HG03439 (cell line): ENCODE results near the gene LTB4R2.
"Not testable (repeated sequence)": the region's sequence is repeated elsewhere in the genome, so short reads cannot be mapped to it uniquely, and the experiment has no call there.

Experiments
- ATAC-seq: cut with Tn5 transposase; IDR thresholded peaks from one replicate; pipeline ENCODE4 v1.9.1; 2021; ENCODE audit warnings: mild to moderate bottlenecking, moderate library complexity; ENCODE audit not compliant: unreplicated experiment

The LTB4R2 gene

DNA sequence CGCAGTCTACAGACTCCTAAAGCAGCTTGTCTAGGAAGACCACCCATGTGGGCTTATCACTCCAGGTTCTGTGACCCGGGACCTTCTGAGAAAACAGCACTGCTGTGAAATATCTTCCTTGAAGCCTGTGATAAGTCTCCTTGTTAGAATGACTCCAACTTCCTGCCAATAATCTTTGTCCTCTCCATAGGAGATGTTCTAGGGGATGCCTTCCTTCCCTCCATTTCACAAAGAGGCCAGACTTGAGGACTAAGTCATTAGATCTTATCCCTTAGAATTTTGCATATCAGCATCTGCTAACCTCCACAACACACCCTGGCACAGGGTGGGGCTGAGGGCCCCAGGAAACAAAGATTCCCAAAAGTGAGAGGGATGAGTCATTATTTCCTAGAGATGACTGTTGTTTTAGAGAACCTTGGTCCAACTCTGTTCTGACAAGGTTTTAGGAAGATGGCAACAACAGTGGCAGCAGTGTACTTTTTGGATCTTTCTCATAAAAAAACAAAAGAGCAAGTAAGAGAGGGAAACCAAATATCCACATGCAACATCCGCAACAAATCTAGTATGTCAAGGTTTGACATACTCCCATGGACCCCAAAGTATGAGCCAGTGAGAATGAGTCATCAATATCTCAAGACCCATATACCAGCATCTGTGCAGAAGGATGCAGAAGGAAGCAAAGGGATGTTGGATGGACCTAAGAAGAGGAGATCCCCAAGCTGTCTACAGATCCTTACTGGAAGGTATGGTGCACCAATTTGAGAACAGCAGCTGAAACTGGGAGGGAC is 7.4 kb downstream of the LTB4R2 start:
- ATAC-seq = no peak

DNA sequence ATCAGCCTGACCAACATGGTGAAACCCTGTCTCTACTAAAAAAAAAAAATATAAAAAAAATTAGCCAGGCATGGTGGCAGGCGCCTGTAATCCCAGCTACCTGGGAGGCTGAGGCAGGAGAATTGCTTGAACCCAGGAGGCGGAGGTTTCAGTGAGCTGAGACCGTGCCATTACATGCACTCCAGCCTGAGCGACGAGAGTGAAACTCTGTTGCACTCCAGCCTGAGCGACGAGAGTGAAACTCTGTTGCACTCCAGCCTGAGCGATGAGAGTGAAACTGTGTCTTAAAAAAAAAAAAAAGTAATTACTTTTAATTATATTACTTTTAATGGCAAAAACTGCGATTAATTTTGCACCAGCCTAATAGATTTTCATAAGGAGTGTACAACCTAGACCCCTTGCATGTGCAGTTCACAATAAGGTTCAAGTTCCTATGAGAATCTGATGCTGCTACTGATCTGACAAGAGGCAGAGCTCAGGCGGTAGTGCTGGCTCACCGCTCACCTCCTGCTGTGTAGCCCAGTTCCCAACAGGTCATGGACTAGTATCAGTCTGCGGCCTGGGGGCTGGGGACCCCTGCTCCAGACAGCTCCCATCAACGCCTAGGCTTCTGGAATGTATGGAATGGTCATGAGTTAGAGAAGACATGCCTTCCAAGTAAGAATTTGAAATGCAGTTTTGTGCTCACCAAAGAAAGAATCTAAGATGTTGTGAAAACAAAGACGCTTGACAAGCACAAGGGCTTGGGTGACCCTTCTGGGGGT is 11.5 kb downstream of the LTB4R2 start:
- ATAC-seq = no peak

DNA sequence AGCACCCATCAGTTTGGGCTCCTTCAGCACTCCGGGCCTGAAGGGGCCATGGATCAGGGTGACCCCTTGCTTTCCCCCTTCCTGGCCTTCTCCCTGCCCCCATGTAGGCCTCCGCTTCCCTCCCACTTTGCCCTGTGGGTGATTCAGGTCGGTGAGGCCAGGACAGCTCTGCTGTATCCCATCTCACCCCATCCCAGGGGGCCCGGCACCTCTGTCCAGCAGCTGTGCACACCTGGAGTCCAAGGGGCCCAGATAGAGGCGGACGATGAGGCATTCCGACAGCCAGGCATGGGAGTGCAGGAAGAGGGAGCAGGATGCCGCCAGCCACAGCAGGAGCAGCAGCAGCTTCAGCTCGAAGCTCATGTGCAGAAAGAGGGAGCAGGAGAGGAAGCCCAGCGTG is 12.7 kb downstream of the LTB4R2 start:
- no peak for ATAC-seq

DNA sequence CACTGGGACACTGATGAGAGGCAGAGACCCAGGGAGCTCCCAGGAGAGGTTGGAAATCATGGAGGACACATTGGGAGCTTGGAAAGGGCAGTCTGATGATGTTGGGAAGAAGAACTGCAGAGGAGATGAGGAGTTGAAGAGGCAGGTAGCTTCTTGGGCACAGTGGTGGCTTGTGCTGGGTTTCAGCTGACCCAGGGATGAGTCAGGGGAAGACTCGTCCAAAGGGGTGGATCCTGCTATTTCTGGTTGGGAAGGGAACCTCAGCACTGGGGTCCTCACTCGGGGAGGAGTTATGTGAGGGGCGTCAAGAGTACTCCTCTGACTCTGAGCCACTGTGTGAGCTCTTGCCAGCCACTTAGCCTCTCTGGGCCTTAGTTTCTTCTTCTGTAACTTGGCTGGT is 13.4 kb downstream of the LTB4R2 start:
- ATAC-seq = no peak

DNA sequence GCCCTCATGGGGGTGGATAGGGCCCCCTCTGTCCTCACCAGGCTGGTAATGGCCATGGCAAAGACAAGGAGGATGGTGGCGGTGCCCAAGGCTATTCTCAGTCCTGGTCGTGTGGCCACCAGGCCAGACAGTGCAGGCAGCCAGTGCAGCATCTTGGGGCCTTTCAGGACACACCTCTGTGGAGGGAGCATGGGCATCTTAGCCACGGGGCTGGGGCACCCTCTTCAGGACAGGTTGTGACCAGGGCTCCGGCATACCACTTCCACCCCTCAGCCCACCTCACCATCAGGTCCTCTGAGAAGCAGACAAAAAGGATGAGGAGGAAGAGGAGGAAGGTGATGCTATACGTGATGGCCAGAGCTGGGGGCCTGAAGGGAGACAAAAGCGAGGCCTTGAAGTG is 14.1 kb downstream of the LTB4R2 start:
- ATAC-seq = no peak

DNA sequence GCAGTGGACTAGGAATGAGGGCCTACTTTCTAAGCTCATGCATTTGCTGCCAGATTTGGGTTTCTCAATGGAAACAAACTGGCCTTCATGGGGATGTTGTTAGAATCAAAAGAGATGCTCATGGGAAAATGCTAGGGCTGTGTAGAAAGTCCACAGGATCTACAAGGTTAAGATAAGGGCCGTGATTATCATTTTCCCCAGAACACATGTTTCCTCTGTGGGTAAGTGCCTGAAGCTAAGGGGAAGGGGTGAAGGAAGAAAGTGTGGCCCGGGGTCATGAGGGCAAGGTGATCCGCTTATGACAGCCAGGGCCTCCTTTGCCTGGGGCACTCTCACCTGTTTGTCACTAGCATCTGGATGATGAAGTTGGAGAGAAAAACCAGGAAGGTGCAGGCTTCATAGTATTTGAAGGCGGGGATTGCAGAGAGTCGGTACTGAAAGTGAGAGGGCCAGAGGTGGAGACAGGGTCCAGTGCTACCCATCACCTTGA is 15.1 kb downstream of the LTB4R2 start:
- ATAC-seq = no peak

DNA sequence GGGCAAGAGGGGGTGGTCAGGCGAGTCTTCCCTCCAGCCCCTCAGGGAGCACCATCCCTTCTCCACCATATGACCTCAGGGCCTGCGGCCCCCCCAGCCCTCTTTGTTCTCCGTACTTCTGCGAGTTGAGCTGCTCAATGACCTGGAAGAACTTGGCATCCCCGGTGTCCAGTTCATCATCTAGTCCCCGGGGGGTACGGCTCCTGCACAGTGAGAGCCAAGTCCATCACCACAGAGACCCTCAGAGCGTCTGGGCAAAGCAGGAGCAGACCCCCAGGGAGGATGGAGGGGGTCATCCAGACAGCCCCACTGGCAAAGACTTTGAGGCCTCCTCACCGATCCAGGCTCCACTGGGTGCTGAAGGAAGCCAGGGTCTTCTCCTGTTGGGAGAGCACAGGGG is 16.0 kb downstream of the LTB4R2 start:
- ATAC-seq = no peak

DNA sequence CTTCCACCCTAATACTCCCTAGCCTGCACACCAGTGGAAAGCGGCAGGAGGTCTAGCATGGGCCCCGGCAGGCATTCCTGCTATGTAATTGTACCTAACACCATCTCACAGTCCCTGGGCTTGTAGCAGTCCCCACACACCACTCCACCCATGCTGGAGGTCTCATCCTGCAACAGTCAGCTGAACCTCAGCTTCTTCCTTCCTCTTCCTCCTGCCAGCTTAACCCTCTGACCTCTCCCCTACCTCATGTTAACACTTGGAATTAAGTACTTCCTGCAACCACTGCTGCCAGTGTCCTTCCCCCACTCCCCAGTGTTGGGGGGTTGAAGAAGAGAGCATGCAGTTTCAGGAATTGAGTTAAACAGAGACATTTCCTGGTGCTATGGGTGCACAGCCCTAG is 17.4 kb downstream of the LTB4R2 start:
- no peak for ATAC-seq

DNA sequence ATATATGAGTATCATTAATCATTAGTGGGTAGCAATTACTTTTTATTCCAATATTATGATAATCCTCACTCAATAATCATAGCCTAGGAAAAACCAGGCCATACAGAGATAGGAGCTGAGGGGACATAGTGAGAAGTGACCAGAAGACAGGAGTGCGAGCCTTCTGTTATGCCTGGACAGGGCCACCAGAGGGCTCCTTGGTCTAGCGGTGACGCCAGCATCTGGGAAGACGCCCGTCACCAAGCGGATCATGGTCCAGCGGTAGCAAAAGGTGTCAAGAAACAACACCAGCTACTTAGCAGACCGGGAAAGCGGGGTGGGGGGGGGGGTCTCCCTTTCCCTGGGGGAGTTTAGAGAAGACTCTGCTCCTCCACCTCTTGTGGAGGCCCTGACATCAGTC is 18.0 kb downstream of the LTB4R2 start:
- ATAC-seq = not testable (repeated sequence)

DNA sequence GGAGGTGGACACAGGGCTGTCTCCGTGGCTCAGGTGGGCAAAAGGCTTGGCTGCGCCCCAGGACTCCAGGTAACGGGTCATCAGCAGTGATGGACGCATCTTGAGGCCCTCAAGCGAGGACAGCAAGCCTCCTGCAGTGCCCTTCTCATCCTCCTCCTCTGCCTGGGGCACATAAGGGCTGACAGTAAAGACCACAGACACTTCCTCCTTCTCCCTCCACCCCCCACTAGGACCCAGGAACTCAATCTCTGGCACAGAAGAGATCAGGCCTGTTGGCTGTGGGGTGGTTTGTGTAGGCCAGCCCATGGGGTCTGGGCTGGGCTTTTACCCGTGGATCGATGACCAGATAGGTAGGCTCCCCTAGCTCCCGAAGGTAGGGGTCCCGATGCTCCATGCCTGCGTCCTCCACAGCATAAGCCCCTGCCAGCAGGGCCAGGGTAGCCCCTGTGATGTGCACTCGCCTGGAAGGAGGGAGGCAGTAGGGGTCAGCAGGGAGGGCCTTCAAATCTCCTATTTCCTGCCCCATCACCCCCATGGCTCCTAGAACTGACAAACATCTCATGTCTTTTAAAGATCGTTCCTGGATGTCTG is 19.2 kb downstream of the LTB4R2 start:
- no peak for ATAC-seq

DNA sequence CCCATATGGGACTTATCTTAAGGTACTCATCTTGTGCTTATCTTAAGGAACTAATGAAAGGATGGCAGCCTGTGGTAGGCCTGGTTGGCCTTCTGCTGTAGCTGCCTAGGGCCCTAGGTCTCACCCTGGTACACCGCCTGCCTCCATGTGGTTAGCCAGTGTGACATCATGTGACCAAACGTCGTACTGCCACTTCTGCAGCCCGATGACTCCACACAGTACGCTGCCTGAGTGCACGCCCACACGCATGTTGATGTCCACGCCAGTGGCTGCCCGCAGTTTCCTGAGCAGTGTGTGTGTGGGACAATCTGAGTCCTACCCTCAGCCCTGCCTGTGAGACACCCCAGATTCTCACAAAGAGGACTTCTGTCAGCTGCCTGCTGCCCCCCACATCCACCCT is 19.8 kb downstream of the LTB4R2 start:
- no peak for ATAC-seq

DNA sequence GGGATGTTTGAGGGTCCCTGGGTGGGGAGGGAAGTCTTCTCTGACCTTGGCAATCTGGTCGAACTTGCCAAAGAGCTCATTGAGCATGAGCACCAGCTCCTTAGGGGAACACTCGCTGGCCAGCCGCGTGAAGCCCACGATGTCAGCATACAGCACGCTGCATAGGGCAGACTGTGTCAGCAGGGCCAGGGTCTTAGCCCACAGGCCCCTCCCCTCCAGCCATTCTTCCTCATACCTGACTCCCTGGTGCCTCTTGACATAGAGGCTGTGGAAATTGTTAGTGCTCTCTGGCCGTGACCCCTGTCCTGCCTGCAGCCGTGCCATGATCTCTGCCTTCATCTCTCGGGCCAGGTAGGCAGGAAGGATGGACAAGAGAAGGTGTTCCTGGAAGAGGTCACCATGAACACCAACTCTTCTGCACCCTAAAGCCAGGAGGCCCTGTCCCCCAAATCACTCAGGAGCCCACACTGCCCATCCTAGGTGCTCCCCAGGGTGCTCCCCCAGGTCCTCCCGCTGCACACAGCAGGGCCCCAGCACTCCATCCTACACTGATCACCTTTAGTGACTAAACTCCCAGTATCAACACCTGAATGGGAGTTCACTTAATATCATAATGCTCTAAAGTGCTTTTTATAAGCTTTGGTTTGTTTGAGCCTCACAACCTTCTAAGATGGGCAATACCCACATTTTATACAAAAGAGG is 21.2 kb downstream of the LTB4R2 start:
- no peak for ATAC-seq

DNA sequence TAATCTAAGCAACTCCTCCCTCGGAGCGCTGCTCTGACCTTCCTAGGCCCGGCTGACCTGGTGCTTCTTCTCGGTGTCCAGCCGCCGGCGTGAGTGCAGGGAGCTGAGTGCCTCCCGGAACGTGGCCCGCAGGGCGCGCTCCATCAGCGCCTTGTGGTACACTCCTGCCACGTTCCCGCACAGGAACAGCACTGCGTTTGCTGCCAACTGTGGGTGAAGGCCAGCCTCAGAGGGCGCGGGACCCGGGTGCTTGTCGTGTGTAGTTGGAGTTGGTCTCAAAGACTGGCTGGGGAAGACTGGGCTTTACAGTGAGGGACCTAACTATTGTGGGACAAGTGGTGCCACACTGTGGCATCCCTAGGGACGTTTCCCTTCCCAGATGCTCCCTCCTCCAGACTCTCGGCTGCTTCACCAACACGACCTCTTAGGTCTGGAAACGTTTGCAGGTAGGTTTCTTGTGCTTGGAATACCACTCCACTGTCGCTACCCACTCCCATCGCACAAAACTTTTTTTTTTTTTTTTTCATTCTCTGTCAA is 21.9 kb downstream of the LTB4R2 start:
- no peak for ATAC-seq

DNA sequence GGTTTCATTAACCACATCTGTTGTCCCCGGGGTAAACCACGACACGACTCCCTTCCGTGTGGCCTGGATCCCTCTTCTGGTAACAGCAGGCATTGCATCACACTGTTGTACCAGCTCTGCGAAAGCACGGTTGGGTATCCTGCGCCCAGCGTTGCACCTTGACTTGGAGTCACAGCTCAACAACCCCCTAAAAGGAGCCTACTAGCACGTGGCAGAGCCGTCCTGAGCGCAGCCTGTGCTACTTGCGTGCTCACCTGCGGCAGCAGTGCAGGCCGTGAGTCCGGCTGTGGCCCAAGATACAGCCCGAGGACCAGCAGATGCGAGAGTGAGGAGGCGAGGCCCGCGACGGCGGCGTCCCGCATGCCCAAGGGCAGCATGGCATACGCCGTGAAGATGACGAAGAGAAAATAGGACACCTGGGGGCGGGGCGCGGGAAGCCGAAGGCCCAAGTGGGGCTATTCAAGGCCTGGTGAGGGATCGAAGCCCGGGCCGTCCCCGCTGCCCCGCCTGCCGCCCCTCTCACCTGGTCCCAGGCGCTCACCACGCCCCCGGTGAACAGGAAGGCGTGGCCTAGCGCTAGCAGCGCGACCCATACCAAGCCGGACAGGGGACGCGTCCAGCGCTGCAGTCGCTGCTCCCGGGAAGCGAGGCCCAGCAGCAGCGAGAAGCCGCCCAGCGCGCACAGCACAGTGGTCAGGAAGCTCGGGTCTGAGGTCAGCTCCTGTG is 22.5 kb downstream of the LTB4R2 start:
- ATAC-seq = peak; percentile 82

DNA sequence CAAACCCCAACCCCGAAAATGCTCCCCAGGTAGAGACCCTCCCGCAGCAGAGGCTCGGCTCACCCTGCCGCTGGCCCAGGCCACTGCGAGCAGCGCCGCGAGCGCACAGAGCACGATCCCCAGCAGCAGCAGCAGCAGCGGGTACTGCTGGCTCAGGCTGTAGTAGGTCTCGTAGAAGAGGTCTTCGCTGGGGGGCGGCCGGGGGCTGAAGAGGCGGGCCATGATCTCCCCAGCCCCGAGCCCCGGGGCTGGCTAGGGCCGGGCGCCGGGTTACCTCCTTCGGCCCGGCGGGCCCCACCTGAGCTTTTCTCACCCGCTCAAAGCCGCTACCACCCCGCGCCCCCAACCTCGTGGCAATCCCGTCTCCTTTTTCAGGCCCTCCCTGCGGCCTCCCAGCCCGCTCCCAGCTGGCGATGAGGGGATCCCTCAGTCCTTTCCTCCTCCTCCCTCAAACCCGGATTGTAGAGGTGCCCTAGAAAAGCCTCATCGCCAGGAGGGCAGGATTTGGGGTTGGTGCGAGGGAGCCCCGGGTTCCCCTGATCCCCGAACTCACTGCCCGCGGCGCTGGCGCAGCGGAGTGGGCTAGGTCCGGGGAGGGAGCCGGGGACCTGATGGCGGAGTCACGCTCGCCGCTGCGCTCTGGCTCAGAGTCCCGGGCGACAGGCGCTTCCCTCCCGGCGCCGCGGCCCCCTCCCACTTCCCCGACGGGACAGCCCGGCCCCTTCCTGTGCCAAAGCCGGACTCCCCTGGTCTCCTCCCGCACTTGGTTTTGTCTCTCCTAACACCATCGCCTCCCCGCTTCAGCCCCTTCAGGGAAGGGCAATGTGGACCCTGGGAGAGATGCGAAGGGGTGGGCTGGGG is 24.7 kb downstream of the LTB4R2 start, which contains the start of gene ADCY4:
ADCY4 (minus strand) TSS at position 641 of the 861 bp plus-strand sequence; CDS start at position 222, 419 bp downstream.
- no peak for ATAC-seq

DNA sequence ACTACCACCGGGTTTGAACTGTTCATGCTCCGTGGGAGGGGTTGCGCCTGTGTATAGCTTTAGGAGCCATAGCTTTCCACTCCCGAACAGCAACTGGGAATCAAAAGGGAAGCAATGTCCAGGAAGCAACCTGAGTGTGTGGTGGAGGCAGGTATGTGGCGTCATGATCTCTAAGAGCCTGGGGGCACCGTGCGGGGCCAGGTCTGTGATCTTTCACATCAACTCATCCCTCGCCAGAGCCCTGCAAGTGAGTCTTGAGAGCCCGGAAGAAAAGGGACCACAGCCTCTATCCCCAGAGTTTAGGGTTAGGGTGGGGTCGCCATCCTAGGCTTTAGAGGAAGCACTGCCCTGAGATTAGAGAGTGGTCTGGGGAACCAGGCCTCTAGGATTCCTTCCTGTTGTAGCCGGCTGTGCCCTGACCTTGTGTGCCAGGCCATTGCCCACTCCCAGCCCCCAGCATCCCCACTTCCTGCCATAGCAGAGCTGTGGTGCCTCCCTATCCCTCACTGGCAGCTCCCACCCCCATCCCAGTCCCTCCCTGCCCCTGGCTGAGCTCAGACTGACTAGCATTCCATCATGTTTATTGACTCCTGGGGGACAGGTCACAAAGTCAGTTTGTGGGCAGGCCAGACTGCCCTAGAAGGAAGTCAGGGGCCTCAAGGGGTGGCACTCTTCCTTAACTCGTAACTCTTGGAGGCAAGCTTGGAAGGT is 25.7 kb downstream of the LTB4R2 start:
- ATAC-seq = no peak

DNA sequence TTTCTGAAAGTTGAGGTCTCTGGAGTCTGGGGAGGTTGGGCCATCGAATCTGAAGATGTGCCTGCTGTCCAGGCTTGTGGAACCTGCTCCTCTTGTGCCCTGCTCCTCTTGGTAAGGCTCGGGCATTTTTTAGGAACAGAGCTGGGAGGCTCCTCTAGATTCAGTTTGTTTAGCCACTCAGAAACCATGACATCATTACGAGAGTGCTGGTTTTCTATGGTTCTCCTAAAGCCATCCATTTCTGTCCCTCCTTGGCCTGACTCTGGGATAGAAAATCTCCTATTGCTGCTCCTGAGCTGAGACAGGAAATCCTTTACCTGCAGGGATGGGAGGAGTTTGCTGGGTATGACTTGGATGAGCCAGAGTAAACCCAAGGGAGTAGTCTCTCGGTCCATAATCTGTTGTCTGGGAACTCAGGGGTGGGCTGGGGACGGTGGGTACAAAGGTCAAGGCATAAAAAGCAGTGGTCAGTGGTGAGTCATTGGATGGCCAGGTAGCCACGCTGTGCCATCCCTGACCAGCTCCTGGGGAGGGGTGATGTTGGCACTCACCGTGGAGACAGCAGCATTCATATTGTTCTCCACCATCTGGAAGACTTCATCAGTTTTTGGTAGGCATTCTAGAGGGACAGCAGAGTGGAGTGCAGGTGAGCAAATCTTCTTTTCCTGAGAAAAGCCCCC is 27.3 kb downstream of the LTB4R2 start:
- no peak for ATAC-seq

DNA sequence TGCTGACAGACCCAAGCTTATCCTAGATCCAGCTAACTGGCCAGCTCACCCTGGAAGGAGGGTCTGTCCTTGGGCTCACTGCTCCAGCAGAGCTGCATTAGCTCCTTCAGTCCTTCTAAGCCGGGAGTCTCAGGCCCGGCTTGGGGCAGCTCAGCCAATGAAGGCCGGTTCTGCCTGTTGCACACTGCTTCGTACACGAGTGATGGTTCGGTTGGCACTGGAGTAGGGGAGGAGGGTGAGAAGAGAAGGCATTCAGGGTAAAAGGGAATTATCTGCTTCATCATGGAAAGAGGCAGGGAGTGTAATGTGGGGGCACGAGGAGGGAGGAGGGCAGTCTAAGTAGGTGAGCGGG is 27.9 kb downstream of the LTB4R2 start:
- ATAC-seq = no peak
